A172 (cell line): ENCODE measurements around the gene SH3GL2. TPM values are rescaled to one million over a fixed set of nuclear protein-coding genes. Genes with fewer than 3 reads are reported as not detected.

Experiments used
- DNase-seq: peaks from one replicate; pipeline ENCODE4 v3.0.0-alpha.2; 2015; ENCODE audit warnings: low spot score
- total RNA-seq: library from RNA; depleted of rRNA; stranded (reverse); fragments of >200 nt; shearing (Covaris generic); gene quantifications from 2 replicates; pipeline ENCODE4 v1.2.3, GENCODE V29; 2014; rRNA removed

SH3GL2 gene
- total RNA-seq: 0.67 TPM in 1 of 2 replicates, not detected in the other

- peak; percentile 4 for DNase-seq
Measured at GRCh38 chr9:17578911-17579793, at the start of gene SH3GL2. Gene SH3GL2 (plus strand): TSS chr9:17579066.

- DNase-seq: peak; percentile 32
Measured at GRCh38 chr9:17531642-17532254, 47.1 kb upstream of the SH3GL2 start.

- DNase-seq: no peak
Measured at GRCh38 chr9:17532461-17532860, 46.4 kb upstream of the SH3GL2 start.

- no peak for DNase-seq
Measured at GRCh38 chr9:17535176-17535575, 43.7 kb upstream of the SH3GL2 start.

GRCh38 chr9:17536027-17536426, 42.8 kb upstream of the SH3GL2 start:
- no peak for DNase-seq

GRCh38 chr9:17551023-17551422, 27.8 kb upstream of the SH3GL2 start:
- no peak for DNase-seq

GRCh38 chr9:17555362-17556054, 23.4 kb upstream of the SH3GL2 start:
- no peak for DNase-seq

- DNase-seq: no peak
Measured at GRCh38 chr9:17556255-17556654, 22.6 kb upstream of the SH3GL2 start.

GRCh38 chr9:17556935-17557334, 21.9 kb upstream of the SH3GL2 start:
- DNase-seq: no peak

GRCh38 chr9:17571825-17572224, 7.0 kb upstream of the SH3GL2 start:
- no peak for DNase-seq

- DNase-seq: no peak
Measured at GRCh38 chr9:17574342-17574741, 4.5 kb upstream of the SH3GL2 start.

GRCh38 chr9:17578577-17578910, 322 bp upstream of the SH3GL2 start:
- DNase-seq: no peak

GRCh38 chr9:17580119-17580518, 1.3 kb downstream of the SH3GL2 start:
- DNase-seq: no peak

GRCh38 chr9:17587113-17587512, 8.2 kb downstream of the SH3GL2 start:
- no peak for DNase-seq

GRCh38 chr9:17588395-17588794, 9.5 kb downstream of the SH3GL2 start:
- DNase-seq: no peak

GRCh38 chr9:17588941-17589340, 10.1 kb downstream of the SH3GL2 start:
- DNase-seq: no peak

- no peak for DNase-seq
Measured at GRCh38 chr9:17589771-17590170, 10.9 kb downstream of the SH3GL2 start.

- DNase-seq: no peak
Measured at GRCh38 chr9:17594961-17595360, 16.1 kb downstream of the SH3GL2 start.

- no peak for DNase-seq
Measured at GRCh38 chr9:17597977-17598376, 19.1 kb downstream of the SH3GL2 start.

- peak; percentile 61 for DNase-seq
Measured at GRCh38 chr9:17600962-17601593, 22.2 kb downstream of the SH3GL2 start.

GRCh38 chr9:17604556-17604955, 25.7 kb downstream of the SH3GL2 start:
- DNase-seq: no peak

GRCh38 chr9:17609312-17610005, 30.6 kb downstream of the SH3GL2 start:
- no peak for DNase-seq
